ENCODE measurements around the gene JHY.

GRCh38 chr11:122933416-122933815, 50.9 kb downstream of the JHY start:
- no peak for TF ChIP-seq POLR2A (IDR thresholded peaks at IDR 0.05; ENCODE audit: low read length)
- no peak for TF ChIP-seq GATA1 (IDR thresholded peaks at IDR 0.05; ENCODE audit: low read depth, low read length)

Measured in erythroblast (primary cell).